GM10847 (cell line): ENCODE results near the gene GALNT16.

Experiments
- POLR2A ChIP-seq: IDR thresholded peaks from 2 replicates; pipeline ENCODE4 v1.6.1; 2011; ENCODE audit not compliant: insufficient read length; ENCODE audit errors: extremely low read depth

The GALNT16 gene

GRCh38 chr14:69318901-69319475, 59.0 kb downstream of the GALNT16 start:
- TF ChIP-seq POLR2A = no peak

GRCh38 chr14:69319911-69320310, 60.0 kb downstream of the GALNT16 start:
- no peak for TF ChIP-seq POLR2A

- TF ChIP-seq POLR2A = no peak
These were observed 60.8 kb downstream of the GALNT16 start for GRCh38 chr14:69320581-69321365.

GRCh38 chr14:69321601-69322330, 61.8 kb downstream of the GALNT16 start:
- TF ChIP-seq POLR2A = no peak

- TF ChIP-seq POLR2A = no peak
These were observed 63.5 kb downstream of the GALNT16 start for GRCh38 chr14:69323266-69323998.

GRCh38 chr14:69323999-69324282, 64.0 kb downstream of the GALNT16 start:
- no peak for TF ChIP-seq POLR2A

GRCh38 chr14:69324341-69324931, 64.5 kb downstream of the GALNT16 start:
- TF ChIP-seq POLR2A = no peak

- TF ChIP-seq POLR2A = no peak
These were observed 65.1 kb downstream of the GALNT16 start for GRCh38 chr14:69325086-69325485.

GRCh38 chr14:69325646-69326265, 65.8 kb downstream of the GALNT16 start:
- no peak for TF ChIP-seq POLR2A

- no peak for TF ChIP-seq POLR2A
These were observed 66.7 kb downstream of the GALNT16 start for GRCh38 chr14:69326611-69327010.

- no peak for TF ChIP-seq POLR2A
These were observed 67.5 kb downstream of the GALNT16 start for GRCh38 chr14:69327507-69327906.

- TF ChIP-seq POLR2A = no peak
These were observed 68.4 kb downstream of the GALNT16 start for GRCh38 chr14:69328317-69328716.

GRCh38 chr14:69328765-69329164, 68.8 kb downstream of the GALNT16 start:
- TF ChIP-seq POLR2A = no peak

GRCh38 chr14:69331206-69331605, 71.2 kb downstream of the GALNT16 start:
- TF ChIP-seq POLR2A = no peak
